GM10266 (cell line): ENCODE measurements around the gene PTPRN2.

ENCODE experiments used
- DNase-seq: peaks from one replicate; pipeline ENCODE4 v3.0.0; 2012; ENCODE audit errors: extremely low spot score
- TF ChIP-seq, protein P1 (sequence below): IDR thresholded peaks from 2 replicates; pipeline ENCODE4 v1.5.1; 2012; ENCODE audit warnings: mild to moderate bottlenecking, low read depth; ENCODE audit not compliant: control insufficient read depth, insufficient read depth; ENCODE audit errors: missing control alignments

Gene PTPRN2

DNA sequence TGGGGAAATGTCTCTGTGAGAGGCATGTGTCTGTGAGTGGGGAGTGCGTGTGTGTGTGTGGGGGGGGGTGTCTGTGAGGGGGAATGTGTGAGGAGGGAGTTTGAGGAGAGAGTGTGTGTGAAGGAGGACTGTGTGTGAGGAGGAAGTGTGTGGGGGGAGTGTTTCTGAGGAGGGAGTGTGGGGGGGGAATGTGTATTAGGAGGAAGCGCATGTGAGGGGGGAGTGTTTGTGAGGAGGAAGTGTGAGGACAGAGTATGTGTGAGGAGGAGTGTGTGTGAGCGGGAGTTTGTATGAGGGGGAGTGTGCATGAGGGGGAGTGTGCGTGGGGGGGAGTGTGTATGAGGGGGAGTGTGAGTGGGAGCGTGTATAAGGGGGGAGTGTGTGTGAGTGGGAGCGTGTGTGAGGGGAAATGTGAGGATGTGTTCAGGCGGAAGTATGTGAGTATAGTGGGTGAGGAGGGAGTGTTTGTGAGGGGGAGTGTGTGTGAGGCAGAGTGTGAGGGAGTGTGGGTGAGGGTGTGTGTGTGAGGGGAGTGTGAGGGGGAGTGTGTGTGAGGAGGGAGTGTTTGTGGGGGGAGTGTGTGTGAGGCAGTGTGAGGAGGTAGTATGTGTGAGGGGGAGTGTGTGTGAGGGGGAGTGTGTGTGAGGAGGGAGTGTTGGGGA is 21.8 kb upstream of the PTPRN2 start:
- TF ChIP-seq, protein P1, sequence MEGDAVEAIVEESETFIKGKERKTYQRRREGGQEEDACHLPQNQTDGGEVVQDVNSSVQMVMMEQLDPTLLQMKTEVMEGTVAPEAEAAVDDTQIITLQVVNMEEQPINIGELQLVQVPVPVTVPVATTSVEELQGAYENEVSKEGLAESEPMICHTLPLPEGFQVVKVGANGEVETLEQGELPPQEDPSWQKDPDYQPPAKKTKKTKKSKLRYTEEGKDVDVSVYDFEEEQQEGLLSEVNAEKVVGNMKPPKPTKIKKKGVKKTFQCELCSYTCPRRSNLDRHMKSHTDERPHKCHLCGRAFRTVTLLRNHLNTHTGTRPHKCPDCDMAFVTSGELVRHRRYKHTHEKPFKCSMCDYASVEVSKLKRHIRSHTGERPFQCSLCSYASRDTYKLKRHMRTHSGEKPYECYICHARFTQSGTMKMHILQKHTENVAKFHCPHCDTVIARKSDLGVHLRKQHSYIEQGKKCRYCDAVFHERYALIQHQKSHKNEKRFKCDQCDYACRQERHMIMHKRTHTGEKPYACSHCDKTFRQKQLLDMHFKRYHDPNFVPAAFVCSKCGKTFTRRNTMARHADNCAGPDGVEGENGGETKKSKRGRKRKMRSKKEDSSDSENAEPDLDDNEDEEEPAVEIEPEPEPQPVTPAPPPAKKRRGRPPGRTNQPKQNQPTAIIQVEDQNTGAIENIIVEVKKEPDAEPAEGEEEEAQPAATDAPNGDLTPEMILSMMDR, result no peak

DNA sequence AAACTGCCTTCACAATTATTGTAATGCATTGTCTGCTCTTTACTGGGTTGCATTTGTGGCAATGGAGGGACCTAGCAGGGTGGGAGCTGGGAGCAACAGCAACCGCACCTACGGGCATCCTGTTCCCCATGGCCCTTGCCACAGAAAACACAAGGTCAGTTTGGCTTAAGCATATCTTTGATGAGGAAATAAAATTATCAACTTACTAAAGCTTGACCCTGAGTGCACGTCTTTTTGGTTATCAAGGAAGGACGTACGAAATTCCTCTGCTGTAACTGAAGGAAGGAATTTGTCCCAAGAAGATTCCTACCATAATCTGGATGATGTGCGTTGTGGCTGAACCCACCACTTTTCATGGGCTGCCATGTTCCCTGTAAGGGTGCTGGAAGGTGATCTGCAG is 19.9 kb upstream of the PTPRN2 start:
- DNase-seq, result no peak
- TF ChIP-seq, protein P1, result no peak

More for the DNA sequence above, 21.8 kb upstream of the PTPRN2 start:
- no peak for DNase-seq

DNA sequence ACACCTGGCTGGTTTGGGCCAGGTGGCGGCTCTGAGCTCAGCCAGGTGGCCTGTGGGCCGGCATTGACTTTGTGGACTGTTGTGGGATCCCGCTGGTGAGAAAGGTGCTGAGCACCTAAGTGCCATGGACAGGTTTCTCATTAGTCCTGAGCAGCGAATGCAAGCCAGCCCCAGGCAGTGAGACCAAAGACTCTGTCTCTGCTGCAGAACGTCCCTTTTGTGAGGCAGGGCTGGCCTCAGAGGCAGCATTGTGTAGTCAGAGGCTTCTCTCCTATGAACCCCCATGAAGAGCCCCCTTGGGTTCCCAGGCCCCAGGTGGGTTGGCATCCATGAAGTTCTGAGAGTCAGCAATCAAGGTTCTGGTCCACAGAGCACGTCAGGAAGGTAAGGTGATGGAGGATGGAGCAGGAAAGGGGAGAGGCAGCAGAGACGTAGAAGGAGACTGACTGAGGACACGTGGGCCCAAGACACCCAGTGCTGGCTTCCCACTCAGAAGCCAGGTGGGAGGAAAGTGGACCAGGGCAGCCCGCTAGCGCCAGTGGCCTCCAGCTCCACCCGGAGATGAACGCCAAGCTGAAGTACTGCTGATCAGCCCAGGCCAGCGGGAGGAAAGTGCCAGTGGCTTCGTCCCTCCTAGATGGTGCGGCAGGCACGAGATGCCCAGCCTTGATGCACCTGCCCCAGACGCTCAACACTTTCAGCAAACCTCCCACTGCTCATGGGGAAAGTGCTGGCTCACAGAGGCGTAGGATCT is 19.2 kb upstream of the PTPRN2 start:
- TF ChIP-seq, protein P1, result no peak
- DNase-seq, result no peak

DNA sequence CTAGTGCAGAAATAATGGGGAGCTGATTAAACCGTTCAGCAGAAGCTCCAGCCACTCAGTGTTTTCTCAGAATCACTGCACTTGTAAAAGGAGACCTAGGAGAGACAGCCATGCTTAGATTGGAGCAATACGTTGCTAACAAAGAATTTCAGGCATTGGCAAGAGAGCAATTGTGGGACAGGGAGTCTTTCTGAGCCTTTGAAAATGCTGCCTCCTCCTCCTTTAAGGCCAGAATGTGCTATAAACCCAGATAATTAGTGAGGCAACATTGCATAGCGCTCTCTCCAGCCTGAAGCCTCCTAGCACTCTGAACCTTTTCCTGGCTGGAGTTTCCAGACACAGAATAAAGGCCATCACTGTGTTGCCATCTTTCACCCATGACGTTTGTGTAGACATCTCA is 18.5 kb upstream of the PTPRN2 start:
- DNase-seq, result no peak
- TF ChIP-seq, protein P1, result no peak

DNA sequence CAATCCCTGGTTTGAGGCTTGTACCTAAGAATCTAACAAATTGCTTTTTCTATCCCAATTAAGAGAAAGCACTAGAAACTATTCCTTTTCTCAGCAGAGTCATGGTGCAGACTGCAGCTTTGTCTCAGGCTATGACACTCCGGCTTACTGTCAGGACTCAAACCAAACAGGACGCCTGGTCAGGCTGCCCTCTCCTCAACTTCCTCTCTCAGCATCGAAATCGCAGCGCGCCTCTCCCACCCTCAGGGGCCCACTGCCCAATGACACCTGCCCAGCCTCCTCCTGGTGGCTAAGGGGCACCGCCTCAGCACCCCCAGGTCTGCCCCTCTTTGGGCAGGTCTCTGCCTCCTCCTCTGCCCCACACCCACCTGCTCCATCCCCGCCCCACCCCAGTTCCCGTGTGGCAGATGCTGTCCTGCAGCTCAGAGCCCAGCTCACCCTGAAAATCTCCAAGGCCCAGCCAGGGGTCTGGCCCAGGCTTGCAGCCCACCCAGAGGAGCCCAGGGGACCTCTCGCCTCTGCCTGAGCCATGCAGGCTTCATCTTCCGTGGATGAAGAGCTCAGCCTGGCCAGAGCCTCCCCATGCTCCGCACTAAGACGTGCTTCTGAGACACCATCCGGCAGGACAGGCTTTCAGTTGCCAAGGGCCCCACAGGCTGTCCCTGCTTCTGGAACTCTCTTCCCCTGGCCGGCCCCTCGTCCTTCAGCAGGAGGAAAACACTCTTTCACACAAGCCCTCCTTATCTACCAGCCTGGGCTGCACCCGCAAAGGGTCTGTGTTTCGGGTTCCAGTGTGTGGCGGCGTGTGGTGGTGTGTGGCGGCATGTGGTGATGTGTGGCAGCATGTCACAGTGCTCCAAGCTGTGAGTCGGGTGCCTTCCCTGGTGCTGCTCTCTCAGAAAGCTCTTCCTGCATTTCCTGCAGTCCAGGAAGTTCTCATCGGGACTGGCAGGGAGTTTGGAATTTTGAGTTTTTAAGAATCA is 16.4 kb upstream of the PTPRN2 start:
- TF ChIP-seq, protein P1, result no peak
- DNase-seq, result no peak

DNA sequence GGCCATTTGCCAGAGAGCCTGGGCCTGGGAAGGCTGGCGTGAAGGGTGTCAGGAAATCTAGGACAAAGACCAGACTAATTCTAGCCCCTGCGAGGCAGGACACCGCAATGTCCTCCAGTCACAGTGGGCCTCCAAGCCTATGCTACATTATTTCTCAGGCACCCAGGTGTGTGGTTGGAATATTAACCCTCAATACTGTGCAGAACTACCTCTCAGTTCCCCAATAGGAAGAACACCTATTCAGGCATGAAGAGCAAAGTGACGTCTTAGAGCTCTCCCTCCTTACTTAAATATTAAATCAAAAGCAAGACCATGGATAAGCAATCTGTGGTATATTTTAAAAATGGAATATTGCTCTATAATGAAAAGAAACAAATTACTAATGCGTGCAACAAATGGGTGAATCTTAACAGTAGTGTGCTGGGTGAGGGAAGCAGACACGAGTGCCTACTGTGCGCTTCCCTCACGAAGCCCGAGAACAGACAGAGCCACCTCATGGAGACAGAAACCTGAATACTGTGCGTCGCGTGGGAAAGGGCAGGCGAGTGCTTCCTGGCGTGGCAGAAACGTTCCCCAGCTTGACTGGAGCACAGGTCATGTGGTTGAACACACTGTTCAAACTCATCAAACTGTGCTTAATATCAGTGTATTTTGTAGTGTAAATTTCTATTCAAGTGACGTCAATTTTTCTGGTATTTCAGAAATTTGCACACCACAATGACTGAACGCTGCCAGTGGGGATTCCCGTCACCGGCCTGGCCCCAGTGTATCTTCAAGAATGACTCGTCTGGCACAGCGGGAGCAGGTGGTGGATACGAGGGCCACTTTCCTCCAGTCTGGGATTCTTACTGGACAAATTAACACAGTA is 15.5 kb upstream of the PTPRN2 start:
- TF ChIP-seq, protein P1, result no peak
- DNase-seq, result no peak
